ENCODE results near the gene ANO4.

- TF ChIP-seq CTCF (IDR thresholded peaks at IDR 0.05) (no peak), POLR2A (IDR thresholded peaks at IDR 0.05) (no peak)
Observed at GRCh38 chr12:100857971-100858370, 63.4 kb downstream of the ANO4 start.

All from lower leg skin (tissue), 3 donors.